Daoy (cell line): ENCODE measurements around the gene UIMC1. TPM values are rescaled to one million over a fixed set of nuclear protein-coding genes. Genes with fewer than 3 reads are reported as not detected.
"Not testable (repeated sequence)": the region's sequence is repeated elsewhere in the genome, so short reads cannot be mapped to it uniquely, and the experiment has no call there.

Experiments
- DNase-seq: peaks from one replicate; pipeline ENCODE4 v3.0.0-alpha.2; 2015; ENCODE audit warnings: low read depth
- total RNA-seq: library from RNA; depleted of rRNA; stranded (reverse); fragments of >200 nt; shearing (Covaris generic); gene quantifications from 2 replicates; pipeline ENCODE4 v1.2.3, GENCODE V29; 2014

Gene UIMC1
- total RNA-seq, 1 experiment from 2014 or later, result 39.7 TPM

DNA sequence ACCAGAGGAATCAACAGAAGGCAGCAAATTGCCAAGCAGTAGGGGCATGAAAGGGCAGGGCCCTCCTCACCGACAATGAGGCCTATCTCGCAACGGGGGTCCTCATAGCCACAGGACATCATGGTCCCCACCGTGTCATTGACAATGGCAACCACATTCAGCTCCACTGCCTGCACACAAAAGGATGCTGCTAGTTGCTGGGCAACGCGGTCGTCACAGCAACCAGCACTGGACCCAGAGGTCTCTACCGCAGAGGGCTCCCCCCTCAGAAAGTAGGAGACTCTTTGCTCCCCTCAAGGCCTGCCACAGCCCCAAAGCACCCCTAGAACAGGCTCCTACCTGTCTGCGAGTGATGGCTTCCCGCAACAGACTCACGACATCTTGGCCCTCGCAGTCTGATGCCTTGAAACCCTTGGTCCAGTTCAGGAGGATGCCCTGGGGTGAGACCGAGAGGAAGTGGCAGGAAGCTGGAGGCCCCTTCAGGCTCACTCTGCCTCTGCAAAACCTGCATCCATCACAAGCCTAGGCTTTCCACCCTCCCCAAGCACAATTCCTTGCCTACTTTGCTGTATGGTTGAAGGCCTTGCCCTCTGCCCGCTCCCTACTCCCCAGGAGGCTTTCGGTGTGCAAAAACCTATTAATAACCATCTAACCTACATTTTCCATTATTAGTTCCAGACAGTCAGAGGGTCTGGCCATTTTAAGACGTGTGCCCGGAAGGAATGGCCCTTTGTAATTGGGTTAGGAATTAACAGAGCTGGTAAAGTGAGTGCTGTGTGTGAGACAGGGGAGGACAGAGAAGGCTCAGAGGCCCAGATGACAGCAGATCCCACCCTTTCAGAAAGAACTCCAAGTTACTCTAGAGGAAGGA lies 122.6 kb downstream of the UIMC1 start:
- no peak for DNase-seq

DNA sequence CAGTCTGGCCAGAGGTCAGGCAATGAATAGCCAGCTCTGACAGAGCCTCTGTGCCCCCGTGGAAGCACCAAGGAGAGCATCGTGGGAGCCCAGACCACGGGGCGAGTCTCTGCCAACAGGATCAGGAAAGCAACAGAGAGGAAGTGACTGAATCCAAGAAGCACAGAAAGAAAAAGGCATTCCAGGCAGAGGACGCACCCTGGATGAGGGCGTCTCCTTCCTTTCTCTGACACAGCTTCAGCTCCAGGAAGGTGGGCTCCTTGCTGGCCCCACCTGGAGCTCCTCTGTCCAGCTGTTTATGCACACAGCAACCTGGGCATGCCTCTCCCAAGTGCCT lies 124.0 kb downstream of the UIMC1 start:
- DNase-seq, result no peak

DNA sequence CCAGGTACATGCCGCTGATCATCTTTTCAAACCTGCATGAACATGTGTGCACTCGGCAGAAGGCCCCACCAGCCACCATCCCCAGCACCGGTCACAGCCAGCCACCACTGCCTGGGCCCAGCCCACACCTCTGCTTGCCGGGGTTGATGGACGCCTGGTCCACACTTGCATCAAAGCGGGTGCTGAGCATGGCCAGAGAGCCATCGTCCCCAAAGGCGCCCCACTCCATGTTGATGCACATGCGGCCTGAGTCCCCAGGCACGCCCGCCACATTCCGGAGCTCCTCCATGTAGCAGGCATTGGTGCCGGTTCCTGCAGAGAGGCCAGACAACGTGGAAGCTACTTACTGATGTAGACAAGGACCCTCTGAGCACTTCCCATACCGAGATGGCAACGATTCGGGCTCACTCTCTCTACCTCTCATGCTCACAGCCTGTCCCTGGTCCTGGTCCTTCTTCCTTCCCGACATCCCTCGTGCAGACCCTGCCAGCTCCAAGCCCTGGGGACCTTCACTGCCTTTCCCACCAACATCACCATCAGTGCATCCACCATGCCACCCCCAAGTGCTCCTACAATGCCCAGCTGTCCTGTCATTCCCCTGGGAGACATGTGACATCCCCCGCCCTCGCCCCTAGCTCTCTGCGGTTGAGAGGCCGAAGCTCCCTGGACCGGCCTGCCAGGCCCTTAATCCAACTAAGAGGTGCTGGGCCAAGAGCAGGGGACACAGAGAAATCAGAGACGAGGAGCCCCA lies 124.6 kb downstream of the UIMC1 start:
- DNase-seq, result no peak

DNA sequence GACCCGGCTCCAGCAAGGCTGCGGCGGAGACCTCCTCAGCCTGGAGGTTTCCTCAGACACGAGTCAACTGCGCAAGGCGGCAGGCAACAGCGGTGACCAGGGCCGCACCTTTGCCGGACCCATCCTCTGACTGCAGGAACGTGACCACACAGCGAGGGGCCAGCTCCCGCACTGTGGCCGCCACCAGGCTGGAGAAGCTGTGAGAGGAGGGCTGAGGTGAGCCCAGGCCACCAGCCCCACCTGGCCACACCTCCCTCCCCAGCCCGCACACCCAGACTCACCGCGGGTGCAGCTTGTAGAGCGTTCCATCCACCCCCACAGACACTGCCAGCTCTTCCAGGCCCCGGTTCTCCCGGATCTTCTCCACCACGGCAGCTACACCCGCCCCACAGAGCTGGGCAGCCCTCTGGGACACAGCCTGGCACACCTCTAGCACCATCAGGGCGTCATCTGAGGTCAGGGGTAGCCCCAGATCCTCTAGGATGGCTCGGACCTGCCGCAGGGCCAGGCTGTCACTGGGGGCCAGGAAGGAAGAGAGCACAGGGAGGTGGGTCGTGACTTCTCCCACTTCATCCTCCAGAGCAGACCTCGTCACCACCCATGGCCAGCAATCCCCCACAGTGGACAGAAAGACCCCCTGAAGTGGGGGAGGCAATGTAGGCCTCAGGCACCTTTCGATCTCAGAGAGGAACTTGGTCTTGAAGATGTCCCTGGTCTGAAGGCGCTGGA lies 125.4 kb downstream of the UIMC1 start:
- DNase-seq, result no peak

DNA sequence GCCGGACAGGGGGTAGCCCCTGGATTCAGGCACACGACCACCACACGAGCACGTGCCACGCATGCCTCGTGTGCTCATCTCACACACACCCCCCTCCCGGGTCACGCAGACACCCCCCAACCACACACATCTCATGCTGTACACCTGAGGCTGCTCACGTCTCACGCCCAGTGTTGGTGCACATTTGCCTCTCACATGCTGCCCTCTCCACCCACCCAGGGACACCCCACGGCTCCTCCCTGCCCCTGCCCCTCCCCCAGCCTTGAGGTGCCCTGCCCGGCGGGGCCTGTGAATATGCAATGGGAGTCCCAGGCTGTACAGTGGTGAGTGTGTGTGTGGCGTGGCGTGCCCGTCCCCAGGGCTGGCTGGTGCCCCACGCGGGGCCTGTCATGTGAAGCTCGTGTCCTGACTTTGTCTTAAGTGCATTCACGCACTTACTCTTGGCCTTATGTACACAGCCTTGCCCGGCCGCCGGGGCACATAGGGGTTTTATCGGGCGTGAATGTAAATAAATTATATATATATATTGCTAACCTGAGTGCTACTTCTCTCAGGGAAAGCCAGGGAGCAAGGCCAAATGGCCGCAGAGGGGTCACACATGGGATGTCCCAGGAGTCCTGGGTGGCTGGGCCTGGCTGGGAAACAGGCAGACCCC lies 126.1 kb downstream of the UIMC1 start:
- no peak for DNase-seq

DNA sequence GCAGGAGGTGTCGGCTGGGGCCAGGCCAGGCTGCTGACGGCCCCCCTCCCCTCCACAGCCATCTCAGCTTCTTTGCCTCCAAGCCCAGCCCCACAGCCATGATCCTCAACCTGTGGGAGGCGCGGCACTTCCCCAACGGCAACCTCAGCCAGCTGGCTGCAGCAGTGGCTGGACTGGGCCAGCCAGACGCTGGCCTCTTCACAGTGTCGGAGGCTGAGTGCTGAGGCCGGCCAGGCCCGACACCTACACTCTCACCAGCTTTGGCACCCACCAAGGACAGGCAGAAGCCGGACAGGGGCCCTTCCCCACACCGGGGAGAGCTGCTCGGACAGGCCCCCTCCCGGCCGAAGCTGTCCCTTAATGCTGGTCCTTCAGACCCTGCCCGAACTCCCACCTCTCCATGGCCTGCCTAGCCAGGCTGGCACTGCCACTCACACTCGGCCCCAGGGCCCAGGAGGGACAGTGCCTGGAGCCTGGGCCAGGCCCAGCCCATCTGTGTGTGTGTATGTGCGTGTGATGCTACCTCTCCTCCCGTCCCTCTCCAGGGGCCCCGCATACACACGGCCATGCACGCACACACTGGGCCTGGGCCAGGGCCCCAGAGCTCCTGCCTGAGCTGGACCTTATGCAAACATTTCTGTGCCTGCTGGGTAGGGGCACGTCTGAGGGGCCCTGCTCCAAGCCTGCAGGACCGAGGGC lies 126.8 kb downstream of the UIMC1 start:
- no peak for DNase-seq

DNA sequence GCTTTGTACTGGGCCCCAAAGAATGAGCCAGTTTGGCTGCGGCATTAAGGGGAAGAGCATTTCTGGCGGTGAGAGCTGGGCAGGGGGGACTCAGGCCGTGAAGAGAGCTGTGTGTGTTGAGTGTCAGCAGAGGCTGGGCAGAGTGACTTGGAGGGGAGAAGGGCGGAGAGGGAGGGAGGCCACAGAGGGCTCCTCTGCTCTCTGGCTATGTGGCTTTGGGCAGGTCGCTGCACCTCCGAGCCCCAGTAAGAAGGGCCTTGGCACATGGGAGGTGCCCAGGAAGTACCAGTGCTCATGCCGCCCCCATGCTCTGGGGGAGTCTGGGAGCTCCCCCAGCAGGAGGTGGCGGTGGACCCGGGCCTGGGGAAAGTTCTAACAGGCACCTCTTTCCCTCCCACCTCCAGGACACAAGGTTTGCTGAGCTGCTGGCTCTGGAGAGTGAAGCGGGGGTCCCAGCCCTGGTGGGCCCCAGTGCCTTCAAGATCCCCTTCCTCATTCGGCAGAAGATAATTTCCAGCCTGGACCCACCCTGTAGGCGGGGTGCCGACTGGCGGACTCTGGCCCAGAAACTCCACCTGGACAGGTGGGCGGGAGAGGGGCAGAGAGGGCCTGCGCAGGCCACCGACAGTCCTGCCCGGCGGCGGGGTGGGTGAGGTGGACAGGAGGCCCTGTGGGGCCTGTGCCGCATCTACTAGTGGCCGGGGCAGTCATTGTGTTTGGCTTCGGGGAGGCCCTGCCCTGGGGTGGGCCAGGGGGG lies 127.5 kb downstream of the UIMC1 start:
- no peak for DNase-seq

DNA sequence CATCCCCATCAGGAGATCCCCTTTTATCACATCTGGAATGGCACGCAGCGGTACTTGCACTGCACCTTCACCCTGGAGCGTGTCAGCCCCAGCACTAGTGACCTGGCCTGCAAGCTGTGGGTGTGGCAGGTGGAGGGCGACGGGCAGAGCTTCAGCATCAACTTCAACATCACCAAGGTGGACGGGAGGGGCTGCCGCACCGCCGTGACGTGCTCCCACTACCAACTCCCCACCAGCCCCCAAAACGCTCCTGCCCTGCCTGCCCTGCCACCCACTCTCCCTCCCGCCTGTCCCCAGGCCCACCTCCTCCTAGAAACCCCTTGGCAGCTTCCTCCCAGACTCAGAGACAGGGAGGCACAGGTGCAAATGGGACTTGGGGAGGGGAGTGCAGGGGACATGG lies 128.1 kb downstream of the UIMC1 start:
- DNase-seq, result no peak

DNA sequence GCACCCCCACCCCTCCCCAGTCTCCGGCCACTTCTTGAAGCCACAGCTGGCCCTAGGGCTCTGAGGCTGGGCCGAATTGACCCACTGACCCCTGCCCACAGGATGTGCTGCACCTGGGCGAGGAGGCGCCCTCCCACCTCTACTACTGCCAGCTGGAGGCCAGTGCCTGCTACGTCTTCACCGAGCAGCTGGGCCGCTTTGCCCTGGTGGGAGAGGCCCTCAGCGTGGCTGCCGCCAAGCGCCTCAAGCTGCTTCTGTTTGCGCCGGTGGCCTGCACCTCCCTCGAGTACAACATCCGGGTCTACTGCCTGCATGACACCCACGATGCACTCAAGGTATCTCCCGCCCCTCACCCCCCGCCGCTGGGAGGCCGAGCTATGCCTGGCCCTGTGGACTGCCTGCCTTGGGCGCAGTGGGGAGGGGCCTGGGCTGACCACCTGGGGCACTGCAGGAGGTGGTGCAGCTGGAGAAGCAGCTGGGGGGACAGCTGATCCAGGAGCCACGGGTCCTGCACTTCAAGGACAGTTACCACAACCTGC lies 128.7 kb downstream of the UIMC1 start:
- no peak for DNase-seq

DNA sequence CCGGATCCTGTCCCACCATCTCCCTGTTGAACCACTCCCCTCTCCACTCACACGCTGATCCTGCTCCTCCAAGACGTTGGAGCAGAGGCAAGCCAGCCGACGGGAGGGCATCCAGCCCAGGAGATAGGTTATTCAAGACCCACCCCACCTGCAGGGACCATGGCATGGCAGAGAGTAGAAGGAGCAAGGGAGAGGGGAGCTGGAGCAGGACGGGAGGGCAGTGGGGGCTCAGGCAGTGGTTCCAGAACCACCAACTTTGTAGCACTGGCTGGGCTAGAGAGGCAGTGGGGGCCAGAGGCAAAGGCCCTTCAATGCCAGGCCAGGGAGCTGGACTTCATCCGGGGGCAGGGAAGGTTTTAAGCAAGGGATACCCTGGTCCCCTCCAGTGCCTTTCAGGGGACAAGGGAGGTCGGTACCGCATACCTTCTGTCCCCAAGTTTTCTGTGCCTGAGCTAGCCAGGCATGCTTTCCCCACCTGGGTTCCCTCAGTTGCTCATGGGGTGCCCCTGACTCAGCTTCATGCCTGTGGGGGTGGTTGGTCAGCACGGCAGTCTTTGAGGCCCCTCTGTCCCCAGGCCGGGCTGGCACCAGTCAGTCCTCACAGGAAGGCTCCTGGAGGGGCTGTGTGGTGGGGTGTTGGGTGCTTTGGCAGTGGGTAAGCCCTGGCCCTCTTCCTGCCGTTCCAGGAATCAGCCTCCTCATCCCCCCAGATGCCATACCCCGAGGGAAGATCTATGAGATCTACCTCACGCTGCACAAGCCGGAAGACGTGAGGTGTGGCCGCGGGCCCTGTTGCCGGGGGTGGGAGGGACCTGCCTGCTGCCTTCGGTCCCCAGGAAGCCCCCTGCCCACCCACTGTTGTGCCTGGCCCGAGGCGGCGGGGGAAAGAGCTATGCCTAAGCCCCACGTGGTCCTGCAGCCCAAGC lies 129.8 kb downstream of the UIMC1 start:
- no peak for DNase-seq

DNA sequence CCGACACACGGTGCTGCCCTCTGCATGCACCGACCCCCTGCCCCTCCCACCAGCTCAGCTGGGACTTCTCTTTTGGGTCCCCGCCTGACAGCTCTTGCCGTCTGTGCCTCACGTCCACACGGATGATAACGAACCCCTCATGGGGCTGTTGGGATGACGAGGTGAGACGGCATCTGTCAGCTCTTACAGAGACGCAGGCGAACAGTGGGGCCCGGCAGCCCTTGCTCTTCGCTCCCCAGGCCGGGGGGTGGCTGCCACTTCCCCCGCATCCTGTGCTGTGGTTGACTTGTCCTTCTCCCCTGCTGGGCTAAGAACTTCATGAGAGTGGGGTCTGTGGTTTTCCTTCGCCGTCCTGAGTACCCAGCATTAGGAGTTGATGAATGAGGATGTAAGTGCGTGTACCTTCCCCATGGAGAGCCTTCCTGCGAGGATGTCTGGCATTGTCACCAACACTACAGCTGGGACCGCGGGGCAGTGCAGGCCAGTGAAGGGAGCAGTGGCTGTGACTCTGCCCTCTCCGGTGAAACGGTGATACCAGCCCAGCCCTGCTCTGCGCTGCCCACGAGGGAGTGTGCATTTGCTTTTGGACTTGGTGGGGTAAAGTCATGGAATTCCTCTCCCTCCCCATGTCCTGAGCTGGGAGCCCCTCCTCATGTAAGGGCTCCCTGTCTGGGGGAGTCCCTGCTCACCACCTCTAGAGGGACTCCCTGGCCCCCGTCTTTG lies 130.6 kb downstream of the UIMC1 start:
- DNase-seq, result peak; percentile 52

DNA sequence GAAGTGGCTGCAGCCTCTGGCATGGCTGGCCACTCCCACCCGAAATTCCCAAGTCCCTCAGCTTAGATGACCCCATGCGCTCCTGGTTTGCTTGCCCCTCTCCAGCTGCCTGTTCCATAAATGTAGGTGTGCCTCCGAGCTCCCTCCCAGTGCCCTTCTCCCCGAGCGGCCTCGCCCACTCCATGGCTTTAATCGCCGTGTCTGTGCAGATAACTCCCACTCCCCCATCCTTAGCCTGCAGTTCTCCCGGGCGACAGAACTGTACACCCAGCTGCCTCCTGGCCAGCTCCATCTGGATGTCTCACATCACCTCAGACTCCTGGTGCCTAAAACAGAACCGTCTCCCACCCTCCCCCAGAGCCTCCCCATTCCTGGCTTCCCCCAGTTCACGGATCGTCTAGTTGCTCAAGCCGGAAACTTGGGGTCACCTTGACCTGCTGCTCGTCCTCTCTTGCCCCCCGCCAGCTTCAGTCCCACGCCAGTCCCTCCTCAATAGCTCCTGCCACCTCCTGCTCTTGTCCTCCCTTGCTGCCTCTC lies 131.5 kb downstream of the UIMC1 start:
- no peak for DNase-seq

DNA sequence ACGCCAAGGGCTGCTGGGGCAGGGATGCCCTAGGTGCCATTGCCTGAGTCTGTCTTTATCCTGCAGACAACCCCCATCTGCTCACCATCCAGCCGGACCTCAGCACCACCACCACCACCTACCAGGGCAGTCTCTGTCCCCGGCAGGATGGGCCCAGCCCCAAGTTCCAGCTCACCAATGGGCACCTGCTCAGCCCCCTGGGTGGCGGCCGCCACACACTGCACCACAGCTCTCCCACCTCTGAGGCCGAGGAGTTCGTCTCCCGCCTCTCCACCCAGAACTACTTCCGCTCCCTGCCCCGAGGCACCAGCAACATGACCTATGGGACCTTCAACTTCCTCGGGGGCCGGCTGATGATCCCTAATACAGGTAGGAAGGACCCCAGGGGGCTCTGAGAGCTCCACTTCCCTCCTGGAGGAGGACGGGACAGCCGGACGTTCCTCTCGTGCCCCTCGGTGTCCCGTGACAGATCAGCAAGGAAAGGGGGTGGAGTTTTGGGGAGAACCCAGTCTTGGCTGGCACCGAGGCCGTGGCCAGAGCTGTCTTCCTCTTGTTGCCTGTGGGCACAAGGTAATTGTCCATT lies 132.3 kb downstream of the UIMC1 start:
- no peak for DNase-seq

DNA sequence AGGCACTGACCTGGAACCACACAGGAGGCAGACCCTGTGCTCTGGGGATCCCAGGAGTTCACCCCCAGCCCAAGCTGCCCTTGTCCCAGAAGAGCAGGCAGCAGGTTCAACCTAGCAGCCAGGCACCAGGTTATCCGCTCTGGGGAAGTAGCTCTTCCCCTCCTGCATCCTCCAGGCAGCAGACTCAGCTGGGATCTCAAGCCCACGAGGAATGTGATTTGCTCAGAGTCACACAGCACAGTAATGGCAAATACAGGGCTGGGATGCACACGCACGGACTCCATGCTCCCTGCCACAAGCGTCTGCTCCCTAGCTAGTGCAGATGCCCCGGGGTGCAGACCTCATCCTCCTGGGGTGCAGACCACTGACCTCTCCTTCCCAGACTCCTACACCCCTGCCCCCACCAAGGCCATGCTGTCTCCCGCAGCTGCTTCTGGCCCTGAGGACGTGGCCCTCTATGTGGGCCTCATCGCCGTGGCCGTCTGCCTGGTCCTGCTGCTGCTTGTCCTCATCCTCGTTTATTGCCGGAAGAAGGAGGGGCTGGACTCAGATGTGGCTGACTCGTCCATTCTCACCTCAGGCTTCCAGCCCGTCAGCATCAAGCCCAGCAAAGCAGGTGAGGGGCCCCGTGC lies 132.9 kb downstream of the UIMC1 start:
- no peak for DNase-seq

DNA sequence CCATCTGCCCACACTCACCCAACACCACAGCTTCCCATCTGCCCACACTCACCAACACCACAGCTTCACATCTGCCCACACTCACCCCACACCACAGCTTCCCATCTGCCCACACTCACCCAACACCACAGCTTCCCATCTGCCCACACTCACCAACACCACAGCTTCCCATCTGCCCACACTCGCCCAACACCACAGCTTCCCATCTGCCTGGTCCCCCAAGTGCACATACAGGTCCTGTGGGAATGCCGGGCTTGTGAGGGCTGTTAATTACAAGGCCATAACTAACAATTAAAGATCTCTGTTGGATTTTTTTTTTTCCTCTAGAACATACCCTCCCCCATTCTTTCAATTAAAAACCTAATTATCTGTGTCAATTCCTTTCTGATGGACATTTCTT lies 133.6 kb downstream of the UIMC1 start:
- not testable (repeated sequence) for DNase-seq

DNA sequence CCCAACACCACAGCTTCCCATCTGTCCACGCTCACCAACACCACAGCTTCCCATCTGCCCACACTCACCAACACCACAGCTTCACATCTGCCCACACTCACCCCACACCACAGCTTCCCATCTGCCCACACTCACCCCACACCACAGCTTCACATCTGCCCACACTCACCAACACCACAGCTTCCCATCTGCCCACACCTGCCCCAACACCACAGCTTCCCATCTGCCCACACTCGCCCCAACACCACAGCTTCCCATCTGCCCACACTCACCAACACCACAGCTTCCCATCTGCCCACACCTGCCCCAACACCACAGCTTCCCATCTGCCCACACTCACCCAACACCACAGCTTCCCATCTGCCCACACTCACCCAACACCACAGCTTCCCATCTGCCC lies 134.0 kb downstream of the UIMC1 start:
- DNase-seq, result not testable (repeated sequence)

DNA sequence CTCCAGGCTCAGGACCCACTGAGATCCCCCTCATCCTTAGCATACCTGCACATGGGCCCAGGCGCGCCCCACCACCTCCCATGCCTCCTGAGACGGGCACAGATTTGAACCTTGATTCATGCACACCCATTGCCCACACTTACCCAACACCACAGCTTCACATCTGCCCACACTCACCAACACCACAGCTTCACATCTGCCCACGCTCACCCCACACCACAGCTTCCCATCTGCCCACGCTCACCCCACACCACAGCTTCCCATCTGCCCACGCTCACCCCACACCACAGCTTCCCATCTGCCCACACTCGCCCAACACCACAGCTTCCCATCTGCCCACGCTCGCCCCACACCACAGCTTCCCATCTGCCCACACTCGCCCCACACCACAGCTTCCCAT lies 135.9 kb downstream of the UIMC1 start:
- not testable (repeated sequence) for DNase-seq
